A673 (cell line): ENCODE results near the gene C14orf39.

ENCODE experiments used
- CTCF ChIP-seq: fragments of 300-800, 200-600 bp; sonication (generic); conservative IDR thresholded peaks from 2 replicates; pipeline ENCODE4 v1.5.1; 2017; ENCODE audit warnings: low read depth, mild to moderate bottlenecking, antibody characterized with exemption, low read length, moderate library complexity, mixed read lengths
- EZH2 ChIP-seq: fragments of 200-600 bp; sonication (generic); IDR thresholded peaks from 2 replicates; pipeline ENCODE4 v1.6.1; 2017; ENCODE audit warnings: borderline replicate concordance, low read depth, mild to moderate bottlenecking, mixed read lengths, antibody characterized with exemption, low read length; ENCODE audit not compliant: poor library complexity, severe bottlenecking

DNA sequence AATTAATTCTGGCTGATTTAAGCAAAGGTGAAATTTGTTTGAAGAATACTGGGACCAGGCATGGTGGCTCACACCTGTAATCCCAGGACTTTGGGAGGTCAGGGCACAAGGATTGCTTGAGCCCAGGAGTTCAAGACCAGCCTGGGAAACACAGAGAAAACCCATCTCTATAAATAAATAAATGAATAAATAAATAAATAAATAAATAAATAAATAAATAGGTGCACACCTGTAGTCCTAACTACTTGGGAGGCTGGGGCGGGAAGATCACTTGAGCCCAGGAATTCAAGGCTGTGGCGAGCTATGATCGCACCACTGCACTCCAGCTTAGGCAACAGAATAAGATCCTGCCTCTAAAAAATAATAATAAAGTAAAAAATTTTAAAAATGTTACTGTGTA lies 4.4 kb upstream of the C14orf39 start:
- TF ChIP-seq CTCF: no peak
- TF ChIP-seq EZH2: no peak
